ENCODE data around the gene ZNRF3. TPM values are rescaled to one million over a fixed set of nuclear protein-coding genes. Genes with fewer than 3 reads are reported as not detected.

The ZNRF3 gene
- total RNA-seq, 4 donors from 2014 or later: 12.9 to 29.7 (median 21.9) TPM

- H3K9me3 ChIP-seq: no peaks in the 10 kb centered on the region
- peaks cover 23 to 36% (median 31%) of the 10 kb centered on the region in 4 donors for H3K4me1 ChIP-seq
- H3K27ac ChIP-seq (replicated peaks in 1 of 4): peak overlapping the region; percentile 66 to 76 (median 70)
- H3K36me3 ChIP-seq: no peaks in the 10 kb centered on the region
- no peak for DNase-seq (ENCODE audit: extremely low spot score)
- peak overlapping the region; percentile 68 to 82 (median 76) for H3K4me3 ChIP-seq
- no peak for TF ChIP-seq POLR2AphosphoS5 (IDR thresholded peaks at IDR 0.05)
- no peak for TF ChIP-seq EP300 (IDR thresholded peaks at IDR 0.05)
- TF ChIP-seq, protein P1, sequence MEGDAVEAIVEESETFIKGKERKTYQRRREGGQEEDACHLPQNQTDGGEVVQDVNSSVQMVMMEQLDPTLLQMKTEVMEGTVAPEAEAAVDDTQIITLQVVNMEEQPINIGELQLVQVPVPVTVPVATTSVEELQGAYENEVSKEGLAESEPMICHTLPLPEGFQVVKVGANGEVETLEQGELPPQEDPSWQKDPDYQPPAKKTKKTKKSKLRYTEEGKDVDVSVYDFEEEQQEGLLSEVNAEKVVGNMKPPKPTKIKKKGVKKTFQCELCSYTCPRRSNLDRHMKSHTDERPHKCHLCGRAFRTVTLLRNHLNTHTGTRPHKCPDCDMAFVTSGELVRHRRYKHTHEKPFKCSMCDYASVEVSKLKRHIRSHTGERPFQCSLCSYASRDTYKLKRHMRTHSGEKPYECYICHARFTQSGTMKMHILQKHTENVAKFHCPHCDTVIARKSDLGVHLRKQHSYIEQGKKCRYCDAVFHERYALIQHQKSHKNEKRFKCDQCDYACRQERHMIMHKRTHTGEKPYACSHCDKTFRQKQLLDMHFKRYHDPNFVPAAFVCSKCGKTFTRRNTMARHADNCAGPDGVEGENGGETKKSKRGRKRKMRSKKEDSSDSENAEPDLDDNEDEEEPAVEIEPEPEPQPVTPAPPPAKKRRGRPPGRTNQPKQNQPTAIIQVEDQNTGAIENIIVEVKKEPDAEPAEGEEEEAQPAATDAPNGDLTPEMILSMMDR (IDR thresholded peaks at IDR 0.05): no peak
- TF ChIP-seq POLR2A (IDR thresholded peaks at IDR 0.05; ENCODE audit: low read depth): no peak
- 7% methylated on average over 29 of the region's 53 CpGs for WGBS
- intact Hi-C loops (cut with DNase I): no loop called here
- peaks cover 0 to 15% (median 0%) of the 10 kb centered on the region in 4 donors for H3K27me3 ChIP-seq
These were observed 190.4 kb downstream of the ZNRF3 start for GRCh38 chr22:29073618-29074275.

GRCh38 chr22:29074276-29074772 is 191.0 kb downstream of the ZNRF3 start:
- DNase-seq (ENCODE audit: extremely low spot score): no peak
- Histone ChIP-seq H3K27ac (replicated peaks in 1 of 4) (peak overlapping the region; percentile 66 to 76 (median 70)), H3K4me1 (peaks cover 26 to 36% (median 32%) of the 10 kb centered on the region in 4 donors), H3K27me3 (peaks cover 0 to 10% (median 0%) of the 10 kb centered on the region in 4 donors), H3K9me3 (no peaks in the 10 kb centered on the region), H3K4me3 (peak overlapping the region; percentile 68 to 82 (median 76)), H3K36me3 (no peaks in the 10 kb centered on the region)
- TF ChIP-seq POLR2A (IDR thresholded peaks at IDR 0.05; ENCODE audit: low read depth) (no peak), POLR2AphosphoS5 (IDR thresholded peaks at IDR 0.05) (peak in 1 of 2 donors; percentile 7), EP300 (IDR thresholded peaks at IDR 0.05) (no peak)
- TF ChIP-seq, protein P1 (IDR thresholded peaks at IDR 0.05): no peak
- WGBS: 64% methylated on average over 8 of the region's 10 CpGs
- intact Hi-C loops (cut with DNase I): no loop called here

- Histone ChIP-seq H3K27ac (replicated peaks in 1 of 4) (no peak overlapping the region), H3K4me1 (peaks cover 16 to 35% (median 30%) of the 10 kb centered on the region in 4 donors), H3K27me3 (no peaks in the 10 kb centered on the region), H3K4me3 (no peak overlapping the region), H3K36me3 (no peaks in the 10 kb centered on the region), H3K9me3 (no peaks in the 10 kb centered on the region)
- 88% methylated on average over 6 of the region's 6 CpGs for WGBS
- intact Hi-C loops (cut with DNase I): no loop called here
- no peak for DNase-seq (ENCODE audit: extremely low spot score)
- TF ChIP-seq POLR2AphosphoS5 (IDR thresholded peaks at IDR 0.05) (no peak), POLR2A (IDR thresholded peaks at IDR 0.05; ENCODE audit: low read depth) (no peak), EP300 (IDR thresholded peaks at IDR 0.05) (no peak)
- TF ChIP-seq, protein P1 (IDR thresholded peaks at IDR 0.05): no peak
These were observed 194.9 kb downstream of the ZNRF3 start for GRCh38 chr22:29078036-29078868.

DNA sequence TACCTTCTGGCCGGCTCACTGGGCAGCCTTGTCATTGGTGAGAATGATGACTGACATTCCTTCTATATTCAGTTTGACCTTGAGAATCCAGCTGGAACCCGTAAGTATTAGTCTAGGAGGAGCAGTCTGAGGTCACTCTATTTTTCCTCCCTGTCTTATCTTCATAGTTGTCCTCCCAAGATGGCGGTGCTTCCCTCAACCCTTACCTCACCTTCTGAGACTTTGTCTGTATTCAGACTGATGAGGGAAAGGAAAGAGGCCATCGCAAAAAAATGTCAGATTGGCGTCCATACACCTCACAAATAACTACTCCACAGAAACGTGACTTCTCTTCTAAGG is 195.5 kb downstream of the ZNRF3 start:
- Histone ChIP-seq H3K4me1 (peaks cover 10 to 29% (median 24%) of the 10 kb centered on the region in 4 donors), H3K4me3 (no peak overlapping the region), H3K27me3 (no peaks in the 10 kb centered on the region), H3K27ac (replicated peaks in 1 of 4) (no peak overlapping the region), H3K36me3 (no peaks in the 10 kb centered on the region), H3K9me3 (no peaks in the 10 kb centered on the region)
- intact Hi-C loops (cut with DNase I): no loop called here
- no peak for DNase-seq (ENCODE audit: extremely low spot score)
- TF ChIP-seq POLR2AphosphoS5 (IDR thresholded peaks at IDR 0.05) (no peak), EP300 (IDR thresholded peaks at IDR 0.05) (no peak), POLR2A (IDR thresholded peaks at IDR 0.05; ENCODE audit: low read depth) (no peak)
- TF ChIP-seq, protein P1 (IDR thresholded peaks at IDR 0.05): no peak
- WGBS: 91% methylated on average over 6 of the region's 6 CpGs
